ENCODE measurements around the gene TRHDE. TPM values are rescaled to one million over a fixed set of nuclear protein-coding genes. Genes with fewer than 3 reads are reported as not detected.
"Not testable (repeated sequence)": the region's sequence is repeated elsewhere in the genome, so short reads cannot be mapped to it uniquely, and the experiment has no call there.

Gene TRHDE
- total RNA-seq, 2 experiments from 2014 or later, result not detected

GRCh38 chr12:72493407-72493806, 221.2 kb downstream of the TRHDE start:
- Mint-ChIP-seq H3K27ac (no peak overlapping the region), H3K4me3 (no peak overlapping the region), H3K27me3 (no peaks in the 10 kb centered on the region), H3K9me3 (ENCODE audit: low read depth) (peaks cover 10% of the 10 kb centered on the region), H3K36me3 (ENCODE audit: low read depth) (no peaks in the 10 kb centered on the region), H3K4me1 (no peaks in the 10 kb centered on the region)
- intact Hi-C loops (cut with DNase I, micrococcal nuclease), result no loop called here
- ATAC-seq (no peak), DNase-seq (no peak)
- CTCF ChIA-PET, result no interaction called here
- POLR2A ChIA-PET, result no interaction called here

- Mint-ChIP-seq H3K4me1 (no peaks in the 10 kb centered on the region), H3K27ac (no peak overlapping the region), H3K4me3 (no peak overlapping the region), H3K36me3 (ENCODE audit: low read depth) (no peaks in the 10 kb centered on the region), H3K9me3 (ENCODE audit: low read depth) (peaks cover 9% of the 10 kb centered on the region), H3K27me3 (no peaks in the 10 kb centered on the region)
- ChIA-PET CTCF (interaction anchor here (0.7 kb wide), 1 partner anchor 378 kb away, joined by 3 read pairs; no protein-coding TSS in a partner anchor), POLR2A (no interaction called here)
- DNase-seq, result no peak
- intact Hi-C loops (cut with DNase I, micrococcal nuclease), result no loop called here
- no peak for ATAC-seq
Observed at GRCh38 chr12:72498354-72498753, 226.2 kb downstream of the TRHDE start.

- ChIA-PET CTCF (interaction anchor here (0.7 kb wide), 1 partner anchor 377 kb away, joined by 3 read pairs; no protein-coding TSS in a partner anchor), POLR2A (no interaction called here)
- intact Hi-C loops (cut with DNase I, micrococcal nuclease), result no loop called here
- Mint-ChIP-seq H3K36me3 (ENCODE audit: low read depth) (no peaks in the 10 kb centered on the region), H3K4me1 (no peaks in the 10 kb centered on the region), H3K27me3 (no peaks in the 10 kb centered on the region), H3K27ac (no peak overlapping the region), H3K9me3 (ENCODE audit: low read depth) (peaks cover 5% of the 10 kb centered on the region), H3K4me3 (no peak overlapping the region)
- DNase-seq, result no peak
- ATAC-seq, result no peak
Observed at GRCh38 chr12:72499244-72499643, 227.1 kb downstream of the TRHDE start.

GRCh38 chr12:72502546-72502945, 230.4 kb downstream of the TRHDE start:
- CTCF ChIA-PET, result no interaction called here
- no peaks in the 10 kb centered on the region for H3K4me1 Mint-ChIP-seq
- H3K4me3 Mint-ChIP-seq, result no peak overlapping the region
- no peak overlapping the region for H3K27ac Mint-ChIP-seq
- intact Hi-C loops (cut with DNase I, micrococcal nuclease), result no loop called here
- no peaks in the 10 kb centered on the region for H3K36me3 Mint-ChIP-seq (ENCODE audit: low read depth)
- H3K9me3 Mint-ChIP-seq (ENCODE audit: low read depth), result peaks cover 10% of the 10 kb centered on the region
- H3K27me3 Mint-ChIP-seq, result no peaks in the 10 kb centered on the region
- POLR2A ChIA-PET, result no interaction called here
- DNase-seq (no peak), ATAC-seq (no peak)

- Mint-ChIP-seq H3K9me3 (ENCODE audit: low read depth) (peaks cover 18% of the 10 kb centered on the region), H3K4me1 (no peaks in the 10 kb centered on the region), H3K36me3 (ENCODE audit: low read depth) (no peaks in the 10 kb centered on the region), H3K4me3 (no peak overlapping the region), H3K27ac (no peak overlapping the region), H3K27me3 (no peaks in the 10 kb centered on the region)
- intact Hi-C loops (cut with DNase I, micrococcal nuclease), result no loop called here
- ATAC-seq (no peak), DNase-seq (no peak)
- POLR2A ChIA-PET, result no interaction called here
- CTCF ChIA-PET, result no interaction called here
Observed at GRCh38 chr12:72505227-72505626, 233.1 kb downstream of the TRHDE start.

GRCh38 chr12:72509891-72510290, 237.7 kb downstream of the TRHDE start:
- H3K27me3 Mint-ChIP-seq, result no peaks in the 10 kb centered on the region
- intact Hi-C loops (cut with DNase I, micrococcal nuclease), result no loop called here
- H3K4me3 Mint-ChIP-seq, result no peak overlapping the region
- POLR2A ChIA-PET, result no interaction called here
- no peak for DNase-seq
- CTCF ChIA-PET, result no interaction called here
- no peak for ATAC-seq
- no peaks in the 10 kb centered on the region for H3K4me1 Mint-ChIP-seq
- H3K36me3 Mint-ChIP-seq (ENCODE audit: low read depth), result no peaks in the 10 kb centered on the region
- peaks cover 16% of the 10 kb centered on the region for H3K9me3 Mint-ChIP-seq (ENCODE audit: low read depth)
- no peak overlapping the region for H3K27ac Mint-ChIP-seq

- Mint-ChIP-seq H3K36me3 (ENCODE audit: low read depth) (no peaks in the 10 kb centered on the region), H3K27ac (no peak overlapping the region), H3K4me1 (no peaks in the 10 kb centered on the region), H3K4me3 (no peak overlapping the region), H3K9me3 (ENCODE audit: low read depth) (peaks cover 16% of the 10 kb centered on the region), H3K27me3 (no peaks in the 10 kb centered on the region)
- ChIA-PET POLR2A (no interaction called here), CTCF (no interaction called here)
- ATAC-seq (no peak), DNase-seq (no peak)
- intact Hi-C loops (cut with DNase I, micrococcal nuclease), result no loop called here
Observed at GRCh38 chr12:72510772-72511171, 238.6 kb downstream of the TRHDE start.

GRCh38 chr12:72511498-72511897, 239.3 kb downstream of the TRHDE start:
- CTCF ChIA-PET, result no interaction called here
- no peak for ATAC-seq
- POLR2A ChIA-PET, result no interaction called here
- no peak for DNase-seq
- H3K4me1 Mint-ChIP-seq, result no peaks in the 10 kb centered on the region
- no peak overlapping the region for H3K4me3 Mint-ChIP-seq
- H3K36me3 Mint-ChIP-seq (ENCODE audit: low read depth), result no peaks in the 10 kb centered on the region
- no peaks in the 10 kb centered on the region for H3K27me3 Mint-ChIP-seq
- peaks cover 16% of the 10 kb centered on the region for H3K9me3 Mint-ChIP-seq (ENCODE audit: low read depth)
- H3K27ac Mint-ChIP-seq, result no peak overlapping the region
- intact Hi-C loops (cut with DNase I, micrococcal nuclease), result no loop called here

GRCh38 chr12:72511906-72512305, 239.7 kb downstream of the TRHDE start:
- DNase-seq (no peak), ATAC-seq (no peak)
- intact Hi-C loops (cut with DNase I, micrococcal nuclease), result no loop called here
- ChIA-PET POLR2A (no interaction called here), CTCF (no interaction called here)
- no peaks in the 10 kb centered on the region for H3K36me3 Mint-ChIP-seq (ENCODE audit: low read depth)
- no peaks in the 10 kb centered on the region for H3K4me1 Mint-ChIP-seq
- H3K4me3 Mint-ChIP-seq, result no peak overlapping the region
- H3K9me3 Mint-ChIP-seq (ENCODE audit: low read depth), result peaks cover 13% of the 10 kb centered on the region
- H3K27ac Mint-ChIP-seq, result no peak overlapping the region
- no peaks in the 10 kb centered on the region for H3K27me3 Mint-ChIP-seq

- H3K36me3 Mint-ChIP-seq (ENCODE audit: low read depth); CTCF ChIA-PET; intact Hi-C loops (cut with DNase I, micrococcal nuclease); H3K27me3 Mint-ChIP-seq; H3K9me3 Mint-ChIP-seq (ENCODE audit: low read depth); DNase-seq; POLR2A ChIA-PET; H3K27ac Mint-ChIP-seq; H3K4me1 Mint-ChIP-seq; ATAC-seq; H3K4me3 Mint-ChIP-seq: not testable (repeated sequence)
Observed at GRCh38 chr12:72520044-72520678, 248.0 kb downstream of the TRHDE start.

GRCh38 chr12:72521326-72521725, 249.2 kb downstream of the TRHDE start:
- peaks cover 2% of the 10 kb centered on the region for H3K9me3 Mint-ChIP-seq (ENCODE audit: low read depth)
- no peak overlapping the region for H3K4me3 Mint-ChIP-seq
- intact Hi-C loops (cut with DNase I, micrococcal nuclease), result no loop called here
- DNase-seq (no peak), ATAC-seq (no peak)
- H3K27ac Mint-ChIP-seq, result no peak overlapping the region
- H3K4me1 Mint-ChIP-seq, result no peaks in the 10 kb centered on the region
- CTCF ChIA-PET, result interaction anchor here (0.6 kb wide), 1 partner anchor 53 kb away, joined by 3 read pairs; no protein-coding TSS in a partner anchor
- no peaks in the 10 kb centered on the region for H3K27me3 Mint-ChIP-seq
- H3K36me3 Mint-ChIP-seq (ENCODE audit: low read depth), result no peaks in the 10 kb centered on the region
- POLR2A ChIA-PET, result no interaction called here

- no peaks in the 10 kb centered on the region for H3K36me3 Mint-ChIP-seq (ENCODE audit: low read depth)
- no peaks in the 10 kb centered on the region for H3K4me1 Mint-ChIP-seq
- no peaks in the 10 kb centered on the region for H3K27me3 Mint-ChIP-seq
- POLR2A ChIA-PET, result no interaction called here
- H3K9me3 Mint-ChIP-seq (ENCODE audit: low read depth), result peaks cover 2% of the 10 kb centered on the region
- no peak overlapping the region for H3K4me3 Mint-ChIP-seq
- ATAC-seq, result no peak
- DNase-seq, result no peak
- CTCF ChIA-PET, result no interaction called here
- intact Hi-C loops (cut with DNase I, micrococcal nuclease), result no loop called here
- no peak overlapping the region for H3K27ac Mint-ChIP-seq
Observed at GRCh38 chr12:72522411-72522810, 250.2 kb downstream of the TRHDE start.

GRCh38 chr12:72523754-72524153, 251.6 kb downstream of the TRHDE start:
- Mint-ChIP-seq H3K4me3 (no peak overlapping the region), H3K9me3 (ENCODE audit: low read depth) (peaks cover 2% of the 10 kb centered on the region), H3K27ac (no peak overlapping the region), H3K4me1 (no peaks in the 10 kb centered on the region), H3K27me3 (no peaks in the 10 kb centered on the region), H3K36me3 (ENCODE audit: low read depth) (no peaks in the 10 kb centered on the region)
- POLR2A ChIA-PET, result no interaction called here
- intact Hi-C loops (cut with DNase I, micrococcal nuclease), result no loop called here
- CTCF ChIA-PET, result no interaction called here
- ATAC-seq (no peak), DNase-seq (no peak)

All from activated CD4-positive, alpha-beta T cell treated with anti-CD3 and anti-CD28 coated beads for 36 hours (primary cell).